ENCODE data around the gene TM4SF5.
A peak's percentile ranks its signal among the peaks of the same experiment; 100 is the strongest.

Gene TM4SF5

DNA sequence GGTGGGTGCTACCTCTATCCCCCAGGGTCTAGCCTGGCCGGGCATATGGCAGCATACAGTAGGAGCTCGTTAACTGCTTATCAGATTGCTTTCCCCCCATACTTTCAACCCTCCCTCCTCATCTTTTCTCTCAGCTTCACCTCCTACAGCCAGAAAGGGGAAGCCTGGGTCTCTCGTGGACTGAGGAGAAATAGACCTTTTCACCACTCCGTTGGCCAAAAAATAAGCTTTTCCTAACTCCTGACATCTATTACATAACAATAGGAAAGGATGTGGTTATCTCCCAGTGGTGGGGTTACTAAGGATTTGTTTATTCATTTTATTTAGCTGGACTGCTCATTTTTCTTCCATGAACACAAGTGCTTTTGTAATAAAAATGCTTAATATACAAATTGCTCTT is 23.0 kb upstream of the TM4SF5 start:
- no peak for DNase-seq

DNA sequence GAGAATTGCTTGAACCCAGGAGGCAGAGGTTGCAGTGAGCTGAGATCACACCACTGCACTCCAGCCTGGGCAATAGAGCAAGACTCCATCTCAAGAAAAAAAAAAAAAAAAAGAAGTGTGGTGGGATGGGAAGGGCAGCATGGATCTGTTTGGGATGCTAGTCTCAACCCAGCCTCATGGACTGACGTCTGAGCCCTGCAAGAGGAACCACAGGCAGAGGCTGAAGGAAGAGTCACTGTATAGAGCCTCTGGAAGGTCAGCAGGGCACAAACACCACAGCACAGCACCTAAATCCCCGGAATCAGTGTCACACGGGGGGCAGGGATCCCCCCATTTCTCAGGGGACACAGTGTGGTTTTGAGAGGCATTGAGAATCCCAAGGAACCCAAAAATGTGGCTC is 21.1 kb upstream of the TM4SF5 start:
- DNase-seq = no peak

DNA sequence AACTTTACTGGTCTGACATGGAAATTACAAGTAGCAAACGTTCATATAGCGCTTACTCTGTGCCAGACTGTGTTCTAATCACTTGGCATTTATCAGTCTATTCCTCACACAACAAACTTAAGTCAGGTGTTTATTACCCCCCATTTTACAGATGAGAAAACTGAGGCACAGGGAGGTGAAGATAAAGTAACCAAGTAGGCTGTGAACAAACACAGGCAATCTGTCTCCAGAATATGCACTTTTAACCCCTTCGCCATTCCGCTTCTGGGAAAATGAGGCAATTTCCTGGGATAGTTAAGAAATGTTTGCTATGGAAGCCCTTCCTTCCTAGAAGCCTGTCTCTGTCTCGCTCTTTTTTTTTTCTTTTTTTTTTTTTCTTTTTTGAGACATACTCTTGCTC is 19.8 kb upstream of the TM4SF5 start:
- DNase-seq = no peak

DNA sequence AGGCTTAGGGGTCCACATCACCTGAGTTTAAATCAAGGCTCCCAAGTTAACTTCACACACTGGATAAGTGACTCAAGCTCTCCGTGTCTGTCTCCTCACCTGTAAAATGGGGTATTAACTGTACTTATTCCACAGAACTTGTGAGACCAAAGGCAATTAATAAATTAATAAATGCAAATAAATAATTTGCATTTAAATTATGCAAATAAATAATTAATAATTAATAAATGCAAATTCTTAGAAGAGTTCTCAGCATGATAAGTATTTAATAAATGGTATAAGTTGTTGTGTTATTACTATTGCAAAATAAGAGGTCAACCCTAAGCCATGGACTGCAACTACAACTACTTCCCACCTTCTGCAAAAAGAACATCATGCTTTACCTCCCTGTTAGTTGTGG is 18.3 kb upstream of the TM4SF5 start:
- no peak for DNase-seq

DNA sequence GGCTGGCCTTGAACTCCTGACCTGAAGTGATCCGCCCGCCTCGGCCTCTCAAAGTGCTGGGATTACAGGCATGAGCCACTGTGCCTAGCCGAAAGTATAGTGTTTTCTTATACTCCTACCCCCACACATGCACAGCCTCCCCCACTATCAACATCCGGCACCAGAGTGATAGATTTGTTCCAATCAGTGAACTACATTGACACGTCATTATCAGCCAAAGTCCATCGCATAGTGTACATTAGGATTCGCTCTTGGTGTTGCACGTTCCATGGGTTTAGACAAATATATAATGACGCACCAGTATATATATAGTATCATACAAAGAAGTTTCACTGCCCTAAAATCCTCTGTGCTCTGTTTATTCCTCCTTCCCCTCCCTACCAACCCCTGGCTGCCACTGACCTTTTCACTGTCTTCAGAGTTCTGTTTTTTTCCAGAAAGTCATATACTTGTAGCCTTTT is 11.9 kb upstream of the TM4SF5 start:
- no peak for DNase-seq

DNA sequence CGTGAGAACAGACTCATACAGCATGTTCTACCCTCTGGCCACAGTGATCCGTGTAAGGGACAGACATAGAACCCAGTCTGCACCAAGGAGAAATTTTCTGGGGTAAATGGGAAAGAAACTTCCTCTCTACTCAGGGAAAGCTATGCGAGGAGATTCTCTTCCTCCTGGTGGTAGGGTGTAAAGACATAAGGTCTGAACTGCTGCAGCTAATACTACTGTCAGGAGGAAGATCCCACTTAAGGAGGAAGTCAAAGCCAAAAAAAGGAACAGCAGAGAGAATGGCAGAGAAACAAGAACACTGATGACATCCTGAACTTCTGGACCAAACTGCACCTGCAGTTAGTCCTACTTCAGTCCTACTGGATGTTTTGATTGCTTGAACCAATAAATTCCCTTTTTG is 7.1 kb upstream of the TM4SF5 start:
- no peak for DNase-seq

DNA sequence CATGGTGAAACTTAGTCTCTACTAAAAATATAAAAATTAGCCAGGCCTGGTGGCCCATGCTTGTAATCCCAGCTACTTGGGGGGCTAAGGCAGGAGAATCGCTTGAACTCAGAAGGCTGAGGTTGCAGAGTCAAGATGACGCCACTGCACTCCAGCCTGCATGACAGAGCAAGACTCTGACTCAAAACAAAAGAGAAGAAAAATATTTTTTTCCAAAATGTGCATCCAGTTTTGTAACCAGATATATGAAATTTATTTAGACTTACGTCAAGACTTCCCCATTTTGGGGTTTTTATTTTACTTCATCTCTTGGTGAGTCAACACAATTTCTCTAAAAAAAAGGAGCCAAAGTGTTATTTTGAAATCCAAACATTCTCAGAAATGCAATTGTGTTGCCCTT is 5.5 kb upstream of the TM4SF5 start:
- DNase-seq = no peak

DNA sequence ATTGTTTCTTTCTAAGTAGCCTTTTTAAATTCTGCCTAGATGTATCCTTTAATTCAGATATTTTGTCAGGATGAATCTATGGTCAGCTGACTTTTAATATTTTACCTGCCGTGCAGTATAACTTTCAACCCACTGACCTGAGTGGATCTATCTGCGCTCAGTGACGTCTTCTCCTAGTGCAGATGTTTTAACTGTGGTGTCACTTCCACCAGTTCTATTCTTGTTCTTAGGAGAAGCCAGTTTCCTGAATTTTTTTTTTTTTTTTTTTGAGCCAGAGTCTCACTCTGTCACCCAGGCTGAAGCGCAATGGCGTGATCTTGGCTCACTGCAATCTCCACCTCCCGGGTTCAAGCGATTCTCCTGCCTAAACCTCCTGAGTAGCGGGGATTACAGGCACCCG is 5.0 kb upstream of the TM4SF5 start:
- DNase-seq = no peak

DNA sequence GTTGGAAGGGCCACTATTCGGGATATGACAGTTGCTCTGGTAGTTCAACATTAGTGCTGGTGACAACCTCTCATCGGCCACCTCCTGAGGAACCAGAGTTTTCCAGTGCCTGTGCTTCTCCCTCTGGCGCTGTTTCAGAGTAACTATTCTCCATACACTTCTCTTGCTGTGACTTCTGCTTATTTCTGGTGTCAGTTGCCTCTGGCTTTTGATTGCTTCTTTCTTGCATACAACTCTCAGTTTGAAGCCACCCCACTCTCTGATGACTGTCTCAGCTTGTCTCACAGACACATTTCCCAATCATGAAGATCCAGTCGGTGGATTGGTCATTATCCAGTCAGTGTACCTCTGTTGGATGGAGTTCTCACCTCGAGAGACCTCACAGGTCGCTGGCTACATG is 3.4 kb upstream of the TM4SF5 start:
- DNase-seq = no peak

DNA sequence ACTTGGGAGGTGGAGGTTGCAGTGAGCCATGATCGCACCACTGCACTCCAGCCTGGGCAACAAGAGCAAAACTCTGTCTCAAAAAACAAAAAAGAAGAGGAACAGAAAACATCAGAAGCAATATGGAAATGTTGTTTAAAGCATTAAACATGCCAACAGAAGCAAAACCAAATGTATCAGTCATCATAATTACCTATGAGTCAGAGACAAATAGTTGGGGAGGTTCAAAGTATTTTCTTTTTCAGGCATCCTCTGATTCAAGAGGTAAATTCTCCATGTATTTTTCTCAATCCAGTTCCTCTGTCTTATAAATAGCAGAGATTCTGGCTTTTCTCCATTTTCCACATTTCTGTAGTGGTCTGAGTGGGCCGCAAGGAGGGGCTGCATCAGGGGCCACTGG is 2.1 kb upstream of the TM4SF5 start:
- DNase-seq = no peak

DNA sequence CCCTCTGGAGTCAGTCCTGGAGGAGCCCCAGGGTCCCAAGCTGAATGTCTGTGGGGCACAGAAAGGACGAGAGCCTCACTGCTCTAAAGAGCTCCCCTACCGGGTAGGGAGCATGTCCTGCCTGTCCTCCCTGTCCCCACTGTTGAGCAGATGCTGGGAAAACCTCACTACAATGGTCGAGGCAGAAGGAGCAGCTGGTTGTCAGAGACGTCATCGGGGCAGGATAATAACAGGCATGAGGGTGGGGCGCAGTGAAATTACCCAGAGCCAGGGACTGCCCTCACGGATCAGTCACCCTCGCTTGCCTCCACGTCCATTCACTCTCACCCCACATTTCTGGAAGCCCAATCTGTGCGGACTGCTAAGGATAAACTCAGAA is 538 bp downstream of the TM4SF5 start:
- no peak for DNase-seq

DNA sequence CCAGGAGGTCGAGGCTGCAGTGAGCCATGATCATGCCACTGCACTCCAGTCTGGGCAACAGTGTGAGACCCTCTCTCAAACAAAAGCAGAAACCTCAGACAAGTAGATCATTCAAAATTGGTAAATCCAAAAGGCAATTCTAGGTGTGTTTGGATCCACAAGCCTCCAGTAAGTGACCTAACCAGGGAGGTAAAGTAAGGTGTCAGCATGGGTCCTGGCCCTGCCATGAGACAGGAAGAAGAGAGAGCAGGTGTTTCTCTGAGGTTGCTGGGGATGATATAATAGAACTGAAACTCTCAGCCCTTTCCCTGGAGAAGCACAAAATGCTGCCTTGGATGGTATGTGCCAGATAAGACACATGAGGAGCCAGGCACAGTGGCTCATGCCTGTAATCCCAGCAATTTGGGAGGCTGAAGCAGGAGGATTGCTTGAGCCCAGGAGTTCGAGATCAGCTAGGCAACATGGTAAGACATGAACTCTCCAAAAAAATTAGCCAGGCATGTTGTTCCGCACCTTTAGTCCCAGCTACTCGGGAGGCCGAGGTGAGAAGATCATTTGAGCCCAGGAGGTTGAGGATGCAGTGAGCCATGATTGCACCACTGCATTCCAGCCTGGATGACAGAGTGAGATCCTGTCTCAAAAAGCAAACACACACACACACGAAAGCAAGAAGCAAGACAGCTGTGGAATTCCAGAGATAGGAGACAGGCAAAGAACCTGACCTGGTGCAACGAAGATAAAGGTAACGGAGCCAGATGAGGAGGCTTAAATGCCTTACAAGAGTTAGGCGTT is 6.5 kb downstream of the TM4SF5 start:
- DNase-seq = no peak

DNA sequence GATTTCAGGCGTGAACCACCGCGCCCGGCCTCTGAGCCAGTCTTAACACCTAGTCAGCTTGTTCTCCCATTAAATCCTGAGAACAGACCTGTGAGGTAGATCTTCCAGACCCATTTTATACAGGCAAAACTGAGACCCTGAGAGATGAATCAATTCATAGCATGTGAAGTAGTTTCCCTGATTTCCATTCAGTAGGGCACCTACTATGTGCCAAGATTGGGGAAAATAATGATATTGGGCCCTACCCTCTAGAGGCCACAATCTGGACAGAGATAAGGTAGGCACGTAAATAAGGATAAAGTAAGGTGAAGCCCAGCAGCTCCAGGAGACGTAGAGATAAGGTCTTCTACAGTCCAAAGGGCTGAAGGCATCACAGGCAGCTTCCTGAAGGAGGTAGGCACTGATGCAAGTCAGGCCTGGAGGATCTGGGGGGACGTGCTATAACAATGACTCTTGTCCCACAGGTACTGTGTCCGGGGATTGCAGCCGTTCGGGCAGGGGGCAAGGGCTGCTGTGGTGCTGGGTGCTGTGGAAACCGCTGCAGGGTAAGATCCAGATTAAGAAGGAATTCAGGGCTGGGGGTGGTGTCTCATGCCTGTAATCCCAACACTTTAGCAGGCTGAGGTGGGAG is 8.8 kb downstream of the TM4SF5 start:
- DNase-seq = no peak

DNA sequence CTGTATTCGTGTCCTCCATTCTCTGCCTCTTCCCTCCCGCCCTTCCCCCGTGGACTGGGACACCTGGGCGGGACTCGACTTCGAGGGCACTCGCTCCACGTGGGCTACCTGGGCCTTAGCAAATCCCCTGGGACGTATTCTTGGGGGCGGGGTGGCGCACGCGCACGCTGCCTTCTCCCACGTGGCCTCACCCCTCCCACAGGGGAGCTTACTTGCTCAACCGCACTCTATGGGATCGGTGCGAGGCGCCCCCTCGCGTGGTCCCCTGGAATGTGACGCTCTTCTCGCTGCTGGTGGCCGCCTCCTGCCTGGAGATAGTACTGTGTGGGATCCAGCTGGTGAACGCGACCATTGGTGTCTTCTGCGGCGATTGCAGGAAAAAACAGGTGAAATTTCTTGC is 11.0 kb downstream of the TM4SF5 start:
- DNase-seq = no peak

DNA sequence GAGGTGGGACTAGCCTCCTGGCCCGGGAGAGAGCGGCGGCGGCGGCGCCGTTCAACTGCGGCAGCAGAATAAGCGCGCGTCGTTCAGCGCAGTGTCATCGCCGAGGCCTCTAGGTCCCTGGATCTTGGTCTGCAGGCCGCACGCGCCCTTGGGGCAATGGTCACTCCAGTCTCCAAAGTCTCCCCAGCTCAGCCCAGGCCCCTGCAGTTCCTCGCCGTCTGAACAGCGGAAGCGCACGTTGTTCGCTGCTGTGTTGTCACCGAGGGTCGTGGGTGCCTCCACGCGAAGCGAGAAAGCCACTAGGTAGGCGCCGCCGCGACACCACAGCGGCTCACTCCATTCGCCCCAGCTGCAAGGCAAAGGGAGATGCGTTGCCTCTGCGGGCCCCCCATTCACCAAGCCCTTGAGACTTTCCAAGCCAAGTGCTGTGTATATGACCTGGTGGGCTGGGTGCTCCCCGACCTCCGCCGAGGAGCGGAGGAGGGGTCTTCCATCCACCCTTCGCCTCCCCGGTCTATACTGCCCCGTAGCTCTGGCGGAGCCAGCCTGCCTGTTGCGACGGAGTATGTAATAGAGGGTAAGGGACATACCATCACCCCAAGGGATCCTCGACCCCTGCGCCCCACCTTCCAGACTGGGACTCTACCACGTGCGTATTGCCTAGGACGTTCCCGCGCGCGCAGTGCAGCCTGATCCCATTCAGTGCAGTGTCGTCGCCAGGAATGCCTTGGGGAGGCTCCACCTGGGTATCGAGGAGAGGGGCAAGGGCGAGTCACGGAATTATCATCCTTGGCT is 13.8 kb downstream of the TM4SF5 start:
- DNase-seq = no peak

DNA sequence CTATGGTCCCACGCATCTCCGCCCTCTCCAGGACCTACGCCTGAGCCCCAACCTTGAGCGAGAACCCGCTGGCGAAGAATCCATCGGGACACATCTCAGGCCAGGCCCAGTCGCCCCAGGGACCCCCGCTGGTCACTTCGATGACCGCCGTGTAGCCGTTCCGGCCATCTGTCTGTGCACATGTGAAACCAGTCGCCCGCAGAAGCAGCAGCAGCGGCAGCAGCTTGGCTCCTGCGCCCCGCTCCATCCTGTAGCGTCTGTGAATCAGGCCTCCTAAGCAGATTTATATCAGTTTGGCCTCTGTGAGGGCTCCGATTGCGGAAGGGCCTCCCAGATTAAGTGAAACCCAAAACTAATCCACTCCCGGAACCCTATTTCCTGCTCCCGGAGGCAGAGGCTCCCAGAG is 14.4 kb downstream of the TM4SF5 start, which contains the start of gene VMO1:
Gene VMO1, minus strand, starts transcription at position 259 of the 406 bp plus-strand sequence. Its CDS starts 12 bp downstream, at position 247.
- no peak for DNase-seq

DNA sequence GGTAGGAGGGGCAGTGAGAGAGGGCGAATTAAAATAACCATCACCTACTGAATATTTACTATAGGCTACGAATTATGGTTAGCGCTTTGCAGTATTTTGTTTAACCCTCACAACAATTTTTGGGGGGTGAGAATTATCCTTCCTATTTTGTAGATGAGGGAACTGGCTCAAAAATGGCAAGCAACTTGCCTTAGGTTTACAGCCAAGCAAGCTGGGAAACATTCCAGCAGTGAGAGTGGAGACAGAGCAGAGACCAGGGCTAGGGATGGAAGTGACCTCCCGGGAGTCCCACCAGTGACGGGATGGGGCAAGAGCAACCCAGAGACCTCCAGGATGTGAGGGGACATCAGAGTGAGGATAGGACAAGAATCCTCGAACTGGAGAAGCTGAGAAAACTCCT is 14.8 kb downstream of the TM4SF5 start:
- no peak for DNase-seq

DNA sequence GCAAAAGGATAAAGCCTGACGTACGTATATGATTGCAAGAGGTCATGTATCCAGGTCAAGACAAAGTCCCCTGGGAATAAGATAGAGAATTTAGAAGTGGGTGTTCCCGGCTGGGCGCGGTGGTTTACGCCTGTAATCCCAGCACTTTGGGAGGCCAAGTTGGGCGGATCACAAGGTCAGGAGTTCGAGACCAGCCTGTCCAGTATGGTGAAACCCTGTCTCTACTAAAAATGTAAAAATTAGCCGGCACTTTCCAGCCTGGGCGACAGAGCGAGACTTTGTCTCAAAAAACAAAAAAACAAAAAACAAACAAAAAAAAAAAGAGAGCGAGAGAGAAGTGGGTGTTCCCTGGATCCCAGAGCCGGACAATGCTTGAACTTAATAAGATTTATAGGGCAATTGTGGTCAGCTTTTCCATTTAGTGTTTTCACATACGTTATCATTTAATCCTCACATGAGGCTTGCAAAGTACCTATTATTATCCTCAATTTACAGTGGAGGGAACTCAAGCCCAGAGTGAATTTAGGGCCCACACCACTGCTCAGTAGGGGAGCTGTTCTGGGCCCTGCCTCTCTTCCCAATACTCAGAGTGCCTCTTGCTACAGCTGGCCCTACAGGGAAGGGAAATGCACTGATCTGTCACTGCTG is 16.6 kb downstream of the TM4SF5 start:
- DNase-seq = no peak

DNA sequence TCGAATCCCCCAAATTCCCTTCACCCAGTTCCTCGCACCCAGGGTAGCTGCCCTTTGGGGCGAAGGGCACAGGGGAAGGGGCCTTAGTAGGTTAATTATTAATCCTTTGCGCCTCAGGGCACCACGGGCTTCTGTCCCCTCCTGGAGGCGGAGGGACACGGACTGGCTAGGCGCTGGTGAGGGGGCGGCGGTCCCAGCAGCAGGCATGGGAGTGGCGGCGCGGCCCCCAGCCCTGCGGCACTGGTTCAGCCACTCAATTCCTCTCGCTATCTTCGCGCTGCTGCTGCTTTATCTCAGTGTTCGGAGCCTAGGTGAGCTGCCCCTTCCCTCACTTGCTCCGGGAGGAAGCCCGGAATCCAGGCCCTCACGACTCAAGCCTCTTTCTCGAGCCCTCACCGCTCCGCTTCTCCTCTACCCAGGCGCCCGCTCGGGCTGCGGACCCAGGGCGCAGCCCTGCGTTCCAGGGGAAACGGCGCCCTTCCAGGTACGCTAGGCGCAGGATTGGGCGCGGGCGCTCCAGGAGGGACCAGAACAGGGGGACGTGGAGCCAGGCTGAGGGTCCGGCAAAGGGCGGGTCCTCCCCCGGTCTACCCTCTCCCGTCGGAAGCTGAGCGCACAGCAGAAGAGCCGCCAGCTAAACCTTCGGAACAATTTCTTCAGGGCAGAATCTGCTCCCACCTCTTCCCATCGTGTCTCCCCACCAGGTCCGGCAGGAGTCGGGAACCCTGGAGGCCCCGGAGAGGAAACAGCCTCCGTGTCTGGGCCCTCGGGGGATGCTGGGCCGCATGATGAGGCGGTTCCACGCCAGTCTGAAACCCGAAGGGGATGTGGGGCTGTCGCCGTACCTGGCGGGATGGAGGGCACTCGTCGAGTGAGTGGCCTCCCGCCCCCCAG is 17.4 kb downstream of the TM4SF5 start, which contains the start of gene GLTPD2:
Gene GLTPD2, plus strand, starts transcription at position 158 of the 894 bp plus-strand sequence. Its CDS starts 48 bp downstream, at position 206.
- no peak for DNase-seq

DNA sequence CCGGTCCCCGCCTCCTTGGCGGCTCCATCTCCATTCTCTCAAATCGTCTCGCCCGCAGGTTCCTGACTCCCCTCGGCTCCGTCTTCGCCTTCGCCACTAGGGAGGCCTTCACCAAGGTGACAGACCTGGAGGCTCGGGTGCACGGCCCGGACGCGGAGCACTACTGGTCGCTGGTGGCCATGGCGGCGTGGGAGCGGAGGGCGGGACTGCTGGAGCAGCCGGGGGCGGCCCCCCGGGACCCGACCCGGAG is 17.9 kb downstream of the TM4SF5 start:
- no peak for DNase-seq

DNA sequence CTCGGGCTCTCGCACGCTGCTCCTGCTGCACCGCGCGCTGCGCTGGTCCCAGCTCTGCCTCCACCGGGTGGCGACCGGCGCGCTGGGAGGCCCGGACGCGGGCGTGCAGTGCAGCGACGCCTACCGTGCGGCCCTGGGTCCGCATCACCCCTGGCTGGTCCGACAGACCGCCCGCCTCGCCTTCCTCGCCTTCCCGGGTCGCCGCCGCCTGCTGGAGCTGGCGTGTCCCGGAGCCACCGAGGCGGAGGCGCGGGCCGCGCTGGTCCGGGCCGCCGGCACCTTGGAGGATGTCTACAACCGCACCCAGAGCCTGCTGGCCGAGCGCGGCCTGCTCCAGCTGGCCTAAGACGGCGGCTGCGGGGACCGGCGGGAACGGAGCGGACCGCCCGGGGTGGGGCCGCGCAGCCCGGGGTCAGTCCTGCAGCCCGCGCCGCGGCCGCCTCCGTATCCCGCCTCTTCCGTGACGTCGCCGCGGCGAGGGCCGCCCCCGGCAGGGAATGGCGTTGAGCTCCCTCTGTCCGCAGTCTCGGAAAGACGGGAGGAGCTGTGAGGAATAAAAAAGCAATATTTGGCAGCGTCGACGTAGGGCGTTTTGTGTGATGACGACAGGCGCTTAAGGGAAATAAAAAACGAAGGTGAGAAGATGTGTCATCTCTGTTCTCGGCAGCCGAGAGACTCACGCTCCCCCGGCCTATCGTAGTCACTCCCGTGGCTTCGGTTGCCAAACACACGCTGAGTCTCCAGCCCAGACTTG is 18.4 kb downstream of the TM4SF5 start:
- DNase-seq = peak; percentile 32 to 61

DNA sequence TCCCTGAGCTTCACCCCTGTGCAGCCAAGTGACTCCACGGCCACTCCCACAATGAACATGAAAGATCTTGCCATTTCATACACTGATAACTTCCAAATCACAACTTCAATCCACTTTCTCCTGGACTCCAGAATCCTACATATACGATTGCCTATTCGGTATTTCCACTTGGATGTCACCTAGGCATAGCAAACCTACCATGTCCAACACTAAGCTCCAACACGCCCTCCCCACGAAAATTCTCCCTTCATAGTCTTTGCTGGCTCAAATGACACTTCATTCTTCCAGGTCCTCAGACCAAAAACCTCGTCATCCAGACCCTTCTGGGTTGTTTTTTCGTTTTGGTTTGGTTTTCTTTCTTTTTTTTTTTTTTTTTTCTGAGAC is 19.0 kb downstream of the TM4SF5 start:
- DNase-seq = no peak
